ENCODE data around the gene DDX41.

Gene DDX41

GRCh38 chr5:177494346-177495195, 22.2 kb downstream of the DDX41 start:
- H3K9me3 ChIP-seq (ENCODE audit: control insufficient read depth, low read depth, low read length): no peaks in the 10 kb centered on the region
- H3K27me3 ChIP-seq (ENCODE audit: control insufficient read depth, insufficient read depth, low read length): peaks cover 16% of the 10 kb centered on the region
- H3K4me3 ChIP-seq (ENCODE audit: low read length): peak overlapping the region; percentile 80
- peak overlapping the region; percentile 96 for H3K27ac ChIP-seq (ENCODE audit: low read length)
- peaks cover 32% of the 10 kb centered on the region for H3K4me1 ChIP-seq (ENCODE audit: control insufficient read depth, low read depth, low read length)
- peaks cover 21% of the 10 kb centered on the region for H3K36me3 ChIP-seq (ENCODE audit: control insufficient read depth, low read depth, low read length)
- peak overlapping the region; percentile 95 for H3K9ac ChIP-seq (ENCODE audit: low read length)

GRCh38 chr5:177493795-177494345, 22.9 kb downstream of the DDX41 start:
- H3K27me3 ChIP-seq (ENCODE audit: control insufficient read depth, insufficient read depth, low read length): peaks cover 9% of the 10 kb centered on the region
- no peak overlapping the region for H3K27ac ChIP-seq (ENCODE audit: low read length)
- H3K9ac ChIP-seq (ENCODE audit: low read length): no peak overlapping the region
- H3K36me3 ChIP-seq (ENCODE audit: control insufficient read depth, low read depth, low read length): peaks cover 27% of the 10 kb centered on the region
- no peak overlapping the region for H3K4me3 ChIP-seq (ENCODE audit: low read length)
- peaks cover 31% of the 10 kb centered on the region for H3K4me1 ChIP-seq (ENCODE audit: control insufficient read depth, low read depth, low read length)
- H3K9me3 ChIP-seq (ENCODE audit: control insufficient read depth, low read depth, low read length): no peaks in the 10 kb centered on the region

- H3K27ac ChIP-seq (ENCODE audit: low read length): no peak overlapping the region
- H3K4me1 ChIP-seq (ENCODE audit: control insufficient read depth, low read depth, low read length): peaks cover 23% of the 10 kb centered on the region
- no peak overlapping the region for H3K4me3 ChIP-seq (ENCODE audit: low read length)
- no peaks in the 10 kb centered on the region for H3K9me3 ChIP-seq (ENCODE audit: control insufficient read depth, low read depth, low read length)
- H3K36me3 ChIP-seq (ENCODE audit: control insufficient read depth, low read depth, low read length): peaks cover 37% of the 10 kb centered on the region
- no peak overlapping the region for H3K9ac ChIP-seq (ENCODE audit: low read length)
- H3K27me3 ChIP-seq (ENCODE audit: control insufficient read depth, insufficient read depth, low read length): no peaks in the 10 kb centered on the region
Observed at GRCh38 chr5:177492841-177493240, 23.9 kb downstream of the DDX41 start.

- Histone ChIP-seq H3K27ac (ENCODE audit: low read length) (no peak overlapping the region), H3K4me1 (ENCODE audit: control insufficient read depth, low read depth, low read length) (peaks cover 23% of the 10 kb centered on the region), H3K36me3 (ENCODE audit: control insufficient read depth, low read depth, low read length) (peaks cover 44% of the 10 kb centered on the region), H3K9me3 (ENCODE audit: control insufficient read depth, low read depth, low read length) (no peaks in the 10 kb centered on the region), H3K9ac (ENCODE audit: low read length) (no peak overlapping the region), H3K4me3 (ENCODE audit: low read length) (no peak overlapping the region), H3K27me3 (ENCODE audit: control insufficient read depth, insufficient read depth, low read length) (no peaks in the 10 kb centered on the region)
Observed at GRCh38 chr5:177491983-177492746, 24.6 kb downstream of the DDX41 start.

- Histone ChIP-seq H3K36me3 (ENCODE audit: control insufficient read depth, low read depth, low read length) (peaks cover 47% of the 10 kb centered on the region), H3K27ac (ENCODE audit: low read length) (no peak overlapping the region), H3K27me3 (ENCODE audit: control insufficient read depth, insufficient read depth, low read length) (no peaks in the 10 kb centered on the region), H3K4me1 (ENCODE audit: control insufficient read depth, low read depth, low read length) (peaks cover 23% of the 10 kb centered on the region), H3K9me3 (ENCODE audit: control insufficient read depth, low read depth, low read length) (no peaks in the 10 kb centered on the region), H3K9ac (ENCODE audit: low read length) (no peak overlapping the region), H3K4me3 (ENCODE audit: low read length) (no peak overlapping the region)
Observed at GRCh38 chr5:177491429-177491945, 25.3 kb downstream of the DDX41 start.

GRCh38 chr5:177490992-177491391, 25.8 kb downstream of the DDX41 start:
- Histone ChIP-seq H3K4me1 (ENCODE audit: control insufficient read depth, low read depth, low read length) (peaks cover 18% of the 10 kb centered on the region), H3K4me3 (ENCODE audit: low read length) (no peak overlapping the region), H3K27ac (ENCODE audit: low read length) (no peak overlapping the region), H3K27me3 (ENCODE audit: control insufficient read depth, insufficient read depth, low read length) (no peaks in the 10 kb centered on the region), H3K9me3 (ENCODE audit: control insufficient read depth, low read depth, low read length) (no peaks in the 10 kb centered on the region), H3K9ac (ENCODE audit: low read length) (no peak overlapping the region), H3K36me3 (ENCODE audit: control insufficient read depth, low read depth, low read length) (peaks cover 51% of the 10 kb centered on the region)

GRCh38 chr5:177490311-177490991, 26.3 kb downstream of the DDX41 start:
- H3K9me3 ChIP-seq (ENCODE audit: control insufficient read depth, low read depth, low read length): no peaks in the 10 kb centered on the region
- no peak overlapping the region for H3K9ac ChIP-seq (ENCODE audit: low read length)
- H3K4me3 ChIP-seq (ENCODE audit: low read length): no peak overlapping the region
- H3K4me1 ChIP-seq (ENCODE audit: control insufficient read depth, low read depth, low read length): peaks cover 13% of the 10 kb centered on the region
- H3K36me3 ChIP-seq (ENCODE audit: control insufficient read depth, low read depth, low read length): peaks cover 52% of the 10 kb centered on the region
- no peaks in the 10 kb centered on the region for H3K27me3 ChIP-seq (ENCODE audit: control insufficient read depth, insufficient read depth, low read length)
- H3K27ac ChIP-seq (ENCODE audit: low read length): no peak overlapping the region

GRCh38 chr5:177489119-177489716, 27.5 kb downstream of the DDX41 start:
- Histone ChIP-seq H3K4me1 (ENCODE audit: control insufficient read depth, low read depth, low read length) (peaks cover 4% of the 10 kb centered on the region), H3K4me3 (ENCODE audit: low read length) (no peak overlapping the region), H3K9ac (ENCODE audit: low read length) (no peak overlapping the region), H3K27ac (ENCODE audit: low read length) (no peak overlapping the region), H3K9me3 (ENCODE audit: control insufficient read depth, low read depth, low read length) (no peaks in the 10 kb centered on the region), H3K27me3 (ENCODE audit: control insufficient read depth, insufficient read depth, low read length) (no peaks in the 10 kb centered on the region), H3K36me3 (ENCODE audit: control insufficient read depth, low read depth, low read length) (peaks cover 55% of the 10 kb centered on the region)

GRCh38 chr5:177487975-177488374, 28.8 kb downstream of the DDX41 start:
- no peaks in the 10 kb centered on the region for H3K27me3 ChIP-seq (ENCODE audit: control insufficient read depth, insufficient read depth, low read length)
- H3K9ac ChIP-seq (ENCODE audit: low read length): no peak overlapping the region
- no peak overlapping the region for H3K4me3 ChIP-seq (ENCODE audit: low read length)
- H3K27ac ChIP-seq (ENCODE audit: low read length): no peak overlapping the region
- H3K36me3 ChIP-seq (ENCODE audit: control insufficient read depth, low read depth, low read length): peaks cover 58% of the 10 kb centered on the region
- peaks cover 4% of the 10 kb centered on the region for H3K4me1 ChIP-seq (ENCODE audit: control insufficient read depth, low read depth, low read length)
- no peaks in the 10 kb centered on the region for H3K9me3 ChIP-seq (ENCODE audit: control insufficient read depth, low read depth, low read length)

GRCh38 chr5:177487144-177487543, 29.6 kb downstream of the DDX41 start:
- Histone ChIP-seq H3K9me3 (ENCODE audit: control insufficient read depth, low read depth, low read length) (no peaks in the 10 kb centered on the region), H3K4me3 (ENCODE audit: low read length) (no peak overlapping the region), H3K27me3 (ENCODE audit: control insufficient read depth, insufficient read depth, low read length) (no peaks in the 10 kb centered on the region), H3K27ac (ENCODE audit: low read length) (no peak overlapping the region), H3K4me1 (ENCODE audit: control insufficient read depth, low read depth, low read length) (peaks cover 4% of the 10 kb centered on the region), H3K9ac (ENCODE audit: low read length) (no peak overlapping the region), H3K36me3 (ENCODE audit: control insufficient read depth, low read depth, low read length) (peaks cover 58% of the 10 kb centered on the region)

- peaks cover 3% of the 10 kb centered on the region for H3K4me1 ChIP-seq (ENCODE audit: control insufficient read depth, low read depth, low read length)
- H3K36me3 ChIP-seq (ENCODE audit: control insufficient read depth, low read depth, low read length): peaks cover 63% of the 10 kb centered on the region
- H3K9me3 ChIP-seq (ENCODE audit: control insufficient read depth, low read depth, low read length): no peaks in the 10 kb centered on the region
- no peaks in the 10 kb centered on the region for H3K27me3 ChIP-seq (ENCODE audit: control insufficient read depth, insufficient read depth, low read length)
- no peak overlapping the region for H3K4me3 ChIP-seq (ENCODE audit: low read length)
- no peak overlapping the region for H3K9ac ChIP-seq (ENCODE audit: low read length)
- H3K27ac ChIP-seq (ENCODE audit: low read length): no peak overlapping the region
Observed at GRCh38 chr5:177486256-177486655, 30.5 kb downstream of the DDX41 start.
